GM12878 (cell line): ENCODE results near the gene TNRC6B. TPM values are rescaled to one million over a fixed set of nuclear protein-coding genes. Genes with fewer than 3 reads are reported as not detected.

Experiments used
- ATAC-seq: fragments of 200-7000 bp; cut with Tn5 transposase; 3 replicates; pipeline ENCODE4 v1.9.1; 2020; ENCODE audit warnings: mild to moderate bottlenecking, moderate library complexity
- BruUV-seq: library from RNA; stranded (reverse); fragments of 400-500 nt; replicated peaks from 2 replicates; lab custom pipeline; 2021; lab: Mats Ljungman, UMichigan
- CTCF ChIA-PET: fragments of 300-600 bp; sonication (Branson Sonifier 250); formaldehyde crosslinking; extraction: SDS; loops from one replicate; lab custom pipeline; 2021; ENCODE audit warnings: inconsistent platforms; lab: Yijun Ruan, JAX
- POLR2A ChIA-PET: fragments of 350-600 bp; formaldehyde crosslinking; extraction: SDS; loops from one replicate; lab custom pipeline; 2021; ENCODE audit warnings: inconsistent platforms; lab: Charles Lee
- RAD21 ChIA-PET: fragments of 300-600 bp; sonication (Branson Sonifier 250); formaldehyde crosslinking; loops from one replicate; lab custom pipeline; 2023; ENCODE audit warnings: antibody characterized with exemption; ENCODE audit not compliant: unreplicated experiment; lab: Charles Lee
- SMC1A ChIA-PET: fragments of 300-600 bp; sonication (Branson Sonifier 250); formaldehyde crosslinking; loops from one replicate; lab custom pipeline; 2023; ENCODE audit not compliant: unreplicated experiment, uncharacterized antibody; lab: Charles Lee
- DNase-seq: peaks from one replicate; pipeline ENCODE4 v3.0.0-alpha.2; 2011; ENCODE audit warnings: low read depth, low spot score
- FAIRE-seq: peaks from 3 replicates; lab custom pipeline; 2011; peaks lifted over from hg19 to GRCh38; lab: Jason Lieb, UNC
- H2AFZ ChIP-seq: 2 replicates; pipeline ENCODE4 v1.6.0; 2011; ENCODE audit warnings: low read depth, low read length, control low read depth; ENCODE audit not compliant: control insufficient read depth
- H3K27ac ChIP-seq: 2 replicates; pipeline ENCODE4 v1.5.1; 2011; ENCODE audit warnings: control low read depth; ENCODE audit not compliant: control insufficient read depth, insufficient read depth
- H3K27me3 ChIP-seq, 2 experiments: replicated peaks in 1 of 2; 2 replicates each; pipeline versions ENCODE4 v1.6.0 to v1.6.1; 2011; ENCODE audit warnings: low read length in 1 of 2; ENCODE audit not compliant: control insufficient read depth in 2 of 2, insufficient read depth in 2 of 2
- H3K36me3 ChIP-seq, 2 experiments: 2 replicates each; pipeline ENCODE4 v1.5.1; 2011; ENCODE audit warnings: low read length in 1 of 2; ENCODE audit not compliant: control insufficient read depth in 2 of 2, insufficient read depth in 2 of 2
- H3K4me1 ChIP-seq: 2 replicates; pipeline ENCODE4 v1.6.1; 2011; ENCODE audit warnings: mild to moderate bottlenecking, low read length, moderate library complexity, mixed read lengths; ENCODE audit not compliant: control insufficient read depth, insufficient read depth
- H3K4me2 ChIP-seq: 2 replicates; pipeline ENCODE4 v1.6.0; 2011; ENCODE audit warnings: control low read depth; ENCODE audit not compliant: control insufficient read depth, insufficient read depth
- H3K4me3 ChIP-seq: fragments of 200-600 bp; sonication (generic); 2 replicates; pipeline ENCODE4 v1.5.1; 2016
- H3K79me2 ChIP-seq: 2 replicates; pipeline ENCODE4 v1.6.0; 2011; ENCODE audit warnings: low read length; ENCODE audit not compliant: control insufficient read depth, insufficient read depth
- H3K9ac ChIP-seq: 2 replicates; pipeline ENCODE4 v1.8.0; 2011; ENCODE audit warnings: low read length, control low read depth, mixed read lengths; ENCODE audit not compliant: control insufficient read depth, insufficient read depth
- H3K9me3 ChIP-seq: replicated peaks from 3 replicates; pipeline ENCODE4 v1.5.1; 2011; ENCODE audit warnings: mild to moderate bottlenecking, low read length; ENCODE audit not compliant: control insufficient read depth, insufficient read depth
- H4K20me1 ChIP-seq: 2 replicates; pipeline ENCODE4 v1.6.0; 2011; ENCODE audit not compliant: control insufficient read depth, insufficient read depth
- BHLHE40 ChIP-seq, 2 experiments: fragments of 450-650 bp in 1 of 2; IDR thresholded peaks; 2 replicates each; pipeline ENCODE4 v1.6.1; 2011 to 2017; ENCODE audit warnings: low read depth in 2 of 2, borderline replicate concordance in 1 of 2, improper control_type of control experiment in 1 of 2, low read length in 1 of 2, mild to moderate bottlenecking in 1 of 2
- CREB1 ChIP-seq: IDR thresholded peaks from 2 replicates; pipeline ENCODE4 v1.6.1; 2012; ENCODE audit warnings: low read depth, mild to moderate bottlenecking, inconsistent platforms
- JUNB ChIP-seq: IDR thresholded peaks from 2 replicates; pipeline ENCODE4 v1.6.1; 2016; ENCODE audit warnings: antibody characterized with exemption, mild to moderate bottlenecking
- NBN ChIP-seq: fragments of 450-650 bp; IDR thresholded peaks from 2 replicates; pipeline ENCODE4 v1.6.1; 2016
- PAX8 ChIP-seq: fragments of 450-650 bp; IDR thresholded peaks from 2 replicates; pipeline ENCODE4 v1.6.1; 2017; ENCODE audit warnings: mild to moderate bottlenecking, moderate library complexity
- POLR2AphosphoS5 ChIP-seq: IDR thresholded peaks from 2 replicates; pipeline ENCODE4 v1.6.1; 2011; ENCODE audit warnings: mild to moderate bottlenecking, low read length, inconsistent platforms
- SREBF1 ChIP-seq: IDR thresholded peaks from 2 replicates; pipeline ENCODE4 v1.6.1; 2012; ENCODE audit warnings: mild to moderate bottlenecking, low read length
- WGBS: methylation state at CpG from one replicate; pipeline ENCODE4 v1.1.6; 2016; ENCODE audit warnings: low lambda C conversion rate; ENCODE audit not compliant: insufficient replicate concordance, insufficient coverage; ENCODE audit errors: missing lambda C conversion rate; 5-methylcytosine and 5-hydroxymethylcytosine counted together
- in situ Hi-C: fragments of 300-500 bp; cut with MboI; formaldehyde crosslinking; loops from 9 replicates; pipeline ENCODE4 v1.14.3; 2018; ENCODE audit warnings: mixed read lengths
- intact Hi-C: fragments of 100-400 bp; cut with micrococcal nuclease; formaldehyde crosslinking; loops from one replicate; pipeline ENCODE4 v1.14.2; 2022; ENCODE audit not compliant: unreplicated experiment
- polyA plus RNA-seq, 11 experiments: library from polyadenylated mRNA; depleted of rRNA in 4 of 11; unstranded in 6 of 11; stranded (reverse) in 5 of 11; fragments of >200 nt; fragmentation: Nextera tagmentation in 4 of 11; fragmentation: Illumina TruSeq in 1 of 11; extraction: Ambion mirVana in 4 of 11; extraction: Trizol in 1 of 11; gene quantifications; 1 replicate in 1 of 11; 2 replicates in 10 of 11; pipeline versions ENCODE4 v1.2.1 to v1.2.3, GENCODE V29; 2011 to 2016; ENCODE audit warnings: inconsistent platforms in 2 of 11, missing spikeins in 2 of 11, low read depth in 1 of 11
- total RNA-seq, 4 experiments: library from RNA; depleted of rRNA in 3 of 4; stranded (reverse); fragments of >200 nt in 3 of 4; fragmentation: Illumina TruSeq in 1 of 4; extraction: Trizol in 1 of 4; gene quantifications; 2 replicates each; pipeline versions ENCODE4 v1.2.1 to v1.2.3, GENCODE V29; 2013 to 2021
- TF ChIP-seq, protein P1 (sequence below): fragments of 450-650 bp; IDR thresholded peaks from 2 replicates; pipeline ENCODE4 v1.6.1; 2017; ENCODE audit warnings: low read depth, mild to moderate bottlenecking, moderate library complexity

TNRC6B gene
- total and polyA plus RNA-seq, 10 of the 15 experiments (the other 5 are each of a cell fraction or from before 2014, with no cell fraction given) = 3.6 to 32.8 (median 16.4) TPM

DNA sequence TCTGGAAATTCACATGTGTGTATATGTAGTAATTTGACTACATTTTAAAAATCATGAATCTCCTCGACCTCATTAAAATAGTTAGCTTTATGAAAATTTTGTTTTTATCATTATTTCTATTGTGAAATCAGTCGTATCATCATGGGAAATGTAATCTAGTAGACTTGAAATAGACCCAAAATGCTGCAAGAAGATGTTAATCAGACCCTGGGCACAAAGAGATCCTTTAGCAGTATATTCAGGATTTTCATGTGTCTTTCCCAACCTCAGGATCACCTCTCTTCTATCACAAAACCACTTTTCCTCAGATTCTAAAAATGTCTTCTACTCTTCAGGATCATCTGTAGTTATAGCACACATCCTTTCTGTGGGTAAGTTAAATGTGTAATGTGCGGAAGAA lies 93.7 kb downstream of the TNRC6B start:
- Histone ChIP-seq H3K4me2 (no peak overlapping the region), H3K4me1 (peaks cover 4% of the 10 kb centered on the region), H2AFZ (no peak overlapping the region), H3K27me3 (no peaks in the 10 kb centered on the region), H3K36me3 (peaks cover 2 to 6% of the 10 kb centered on the region in 2 experiments; a peak in 3 of 4 replicates), H4K20me1 (no peaks in the 10 kb centered on the region), H3K9ac (no peak overlapping the region), H3K9me3 (no peaks in the 10 kb centered on the region), H3K79me2 (no peaks in the 10 kb centered on the region), H3K4me3 (no peak overlapping the region), H3K27ac (no peak overlapping the region)
- ChIA-PET RAD21 (interaction anchor here (0.6 to 1.0 kb wide), 3 partner anchors 13 to 1110 kb away, joined by 3 read pairs; no protein-coding TSS in a partner anchor), CTCF (interaction anchor here (1.8 kb wide), 1 partner anchor 77 kb away, joined by 6 read pairs; no protein-coding TSS in a partner anchor), POLR2A (no interaction called here), SMC1A (interaction anchor here (0.8 to 5.1 kb wide), 2 partner anchors 76 to 94 kb away, joined by 3 to 19 read pairs; partner anchors contain the start of genes ADSL and TNRC6B)
- DNase-seq (no peak), FAIRE-seq (no peak), ATAC-seq (no peak)
- TF ChIP-seq POLR2AphosphoS5 (no peak), JUNB (no peak), BHLHE40 (IDR thresholded peaks at IDR 0.05; ENCODE audit: borderline replicate concordance in 1 of 2, low read depth in 2 of 2, low read length in 1 of 2) (no peak), SREBF1 (no peak), CREB1 (no peak), PAX8 (no peak), NBN (no peak)
- TF ChIP-seq, protein P1, sequence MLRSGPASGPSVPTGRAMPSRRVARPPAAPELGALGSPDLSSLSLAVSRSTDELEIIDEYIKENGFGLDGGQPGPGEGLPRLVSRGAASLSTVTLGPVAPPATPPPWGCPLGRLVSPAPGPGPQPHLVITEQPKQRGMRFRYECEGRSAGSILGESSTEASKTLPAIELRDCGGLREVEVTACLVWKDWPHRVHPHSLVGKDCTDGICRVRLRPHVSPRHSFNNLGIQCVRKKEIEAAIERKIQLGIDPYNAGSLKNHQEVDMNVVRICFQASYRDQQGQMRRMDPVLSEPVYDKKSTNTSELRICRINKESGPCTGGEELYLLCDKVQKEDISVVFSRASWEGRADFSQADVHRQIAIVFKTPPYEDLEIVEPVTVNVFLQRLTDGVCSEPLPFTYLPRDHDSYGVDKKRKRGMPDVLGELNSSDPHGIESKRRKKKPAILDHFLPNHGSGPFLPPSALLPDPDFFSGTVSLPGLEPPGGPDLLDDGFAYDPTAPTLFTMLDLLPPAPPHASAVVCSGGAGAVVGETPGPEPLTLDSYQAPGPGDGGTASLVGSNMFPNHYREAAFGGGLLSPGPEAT = no peak
- BruUV-seq = TSS peak; percentile 15
- in situ Hi-C loops (no loop called here), intact Hi-C loops (no loop called here)
- WGBS = 65% methylated on average over 3 of the region's 3 CpGs
